HG02884 (cell line): ENCODE results near the gene CEP83.
"Not testable (repeated sequence)": the region's sequence is repeated elsewhere in the genome, so short reads cannot be mapped to it uniquely, and the experiment has no call there.

Experiments
- ATAC-seq: cut with Tn5 transposase; IDR thresholded peaks from one replicate; pipeline ENCODE4 v1.9.1; 2021; ENCODE audit warnings: mild to moderate bottlenecking, moderate library complexity; ENCODE audit not compliant: unreplicated experiment

The CEP83 gene

GRCh38 chr12:94459728-94460615 lies at the start of gene CEP83:
TSS of gene CEP83 (minus strand) at chr12:94459867. CDS start at chr12:94412490, 47,377 bp downstream.
- peak; percentile 95 for ATAC-seq

- no peak for ATAC-seq
These were observed 49.6 kb upstream of the CEP83 start for GRCh38 chr12:94509317-94509716.

GRCh38 chr12:94507455-94507854 lies 47.8 kb upstream of the CEP83 start:
- ATAC-seq = no peak

- ATAC-seq = no peak
These were observed 44.7 kb upstream of the CEP83 start for GRCh38 chr12:94504386-94504785.

GRCh38 chr12:94503619-94504018 lies 44.0 kb upstream of the CEP83 start:
- no peak for ATAC-seq

- ATAC-seq = no peak
These were observed 41.3 kb upstream of the CEP83 start for GRCh38 chr12:94500831-94501567.

- no peak for ATAC-seq
These were observed 39.0 kb upstream of the CEP83 start for GRCh38 chr12:94498698-94499097.

- ATAC-seq = no peak
These were observed 38.4 kb upstream of the CEP83 start for GRCh38 chr12:94498073-94498472.

GRCh38 chr12:94495445-94496115 lies 35.9 kb upstream of the CEP83 start:
- no peak for ATAC-seq

GRCh38 chr12:94491489-94491888 lies 31.8 kb upstream of the CEP83 start:
- ATAC-seq = no peak

GRCh38 chr12:94488463-94488862 lies 28.8 kb upstream of the CEP83 start:
- peak; percentile 90 for ATAC-seq

- no peak for ATAC-seq
These were observed 22.1 kb upstream of the CEP83 start for GRCh38 chr12:94481734-94482133.

- ATAC-seq = no peak
These were observed 9.9 kb upstream of the CEP83 start for GRCh38 chr12:94469522-94469921.

- ATAC-seq = no peak
These were observed 921 bp upstream of the CEP83 start for GRCh38 chr12:94460616-94460959.

GRCh38 chr12:94458877-94459727 lies 565 bp downstream of the CEP83 start:
- ATAC-seq = peak; percentile 34

GRCh38 chr12:94457311-94457710 lies 2.4 kb downstream of the CEP83 start:
- no peak for ATAC-seq

- ATAC-seq = not testable (repeated sequence)
These were observed 5.3 kb downstream of the CEP83 start for GRCh38 chr12:94454318-94454717.

- no peak for ATAC-seq
These were observed 14.0 kb downstream of the CEP83 start for GRCh38 chr12:94445662-94446061.

- ATAC-seq = no peak
These were observed 22.4 kb downstream of the CEP83 start for GRCh38 chr12:94437303-94437702.

GRCh38 chr12:94435511-94435927 lies 24.1 kb downstream of the CEP83 start:
- ATAC-seq = no peak

- ATAC-seq = no peak
These were observed 25.5 kb downstream of the CEP83 start for GRCh38 chr12:94434171-94434570.
